ENCODE results near the gene HAND1. TPM values are rescaled to one million over a fixed set of nuclear protein-coding genes. Genes with fewer than 3 reads are reported as not detected.

HAND1 gene
- total and polyA plus RNA-seq, 4 donors = not detected

GRCh38 chr5:154429341-154429740, 48.7 kb downstream of the HAND1 start:
- intact Hi-C loops (cut with DNase I) = no loop called here
- WGBS, 2 donors = 95 to 100% methylated on average over 1 of the region's 1 CpG

GRCh38 chr5:154428208-154428607, 49.8 kb downstream of the HAND1 start:
- no peak for DNase-seq
- no peaks in the 10 kb centered on the region for H3K36me3 ChIP-seq (ENCODE audit: control insufficient read depth in 1 of 2, insufficient read depth in 2 of 2, low read length in 1 of 2)
- H3K9me3 ChIP-seq (ENCODE audit: control insufficient read depth, low read length) = no peaks in the 10 kb centered on the region
- H3K4me1 ChIP-seq (ENCODE audit: control insufficient read depth in 1 of 2, insufficient read depth in 2 of 2, low read length in 2 of 2) = no peaks in the 10 kb centered on the region
- intact Hi-C loops (cut with DNase I) = no loop called here
- no peak overlapping the region for H3K4me3 ChIP-seq (ENCODE audit: low read length in 2 of 2)
- no peak overlapping the region for H3K27ac ChIP-seq (ENCODE audit: low read depth in 1 of 2, low read length in 2 of 2)
- no peak for ATAC-seq (ENCODE audit: low FRiP score)
- no peaks in the 10 kb centered on the region for H3K27me3 ChIP-seq (ENCODE audit: control insufficient read depth in 1 of 2, insufficient read depth in 2 of 2, low read length in 1 of 2)
- 97 to 98% methylated on average over 3 of the region's 3 CpGs for WGBS, 2 donors

More at GRCh38 chr5:154429341-154429740, 48.7 kb downstream of the HAND1 start:
- ATAC-seq (ENCODE audit: low FRiP score) (no peak), DNase-seq (no peak)
- H3K27ac ChIP-seq (ENCODE audit: low read depth in 1 of 2, low read length in 2 of 2) = no peak overlapping the region
- H3K4me1 ChIP-seq (ENCODE audit: control insufficient read depth in 1 of 2, insufficient read depth in 2 of 2, low read length in 2 of 2) = no peaks in the 10 kb centered on the region
- no peaks in the 10 kb centered on the region for H3K27me3 ChIP-seq (ENCODE audit: control insufficient read depth in 1 of 2, insufficient read depth in 2 of 2, low read length in 1 of 2)
- H3K36me3 ChIP-seq (ENCODE audit: control insufficient read depth in 1 of 2, insufficient read depth in 2 of 2, low read length in 1 of 2) = no peaks in the 10 kb centered on the region
- H3K9me3 ChIP-seq (ENCODE audit: control insufficient read depth, low read length) = no peaks in the 10 kb centered on the region
- H3K4me3 ChIP-seq (ENCODE audit: low read length in 2 of 2) = no peak overlapping the region

Other genes starting within 250 kb of the HAND1 start
- gene SAP30L, start 32.2 kb downstream of the HAND1 start, total RNA-seq = 10 to 100 TPM; 40.5 to 43.4 TPM
- 10 to 100 TPM; 26.7 to 28.8 TPM for gene SAP30L, start 32.2 kb downstream of the HAND1 start, polyA plus RNA-seq